Astrocyte of the spinal cord (primary cell): ENCODE results near the gene ALG10B.

ENCODE experiments used
- DNase-seq: peaks from one replicate; pipeline ENCODE4 v3.0.0; 2011; ENCODE audit warnings: low read depth, low spot score
- H3K4me3 ChIP-seq: 2 replicates; pipeline ENCODE4 v1.5.1; 2011; ENCODE audit warnings: low read depth, mild to moderate bottlenecking, low read length, moderate library complexity
- in situ Hi-C: cut with HindIII; loops from 2 replicates; pipeline ENCODE4 v1.10.0; 2017; ENCODE audit warnings: low sequenced_read_pairs
- TF ChIP-seq, protein P1 (sequence below): IDR thresholded peaks from 2 replicates; pipeline ENCODE4 v1.5.1; 2012; ENCODE audit warnings: low read depth, mild to moderate bottlenecking, low read length, inconsistent platforms

Gene ALG10B

DNA sequence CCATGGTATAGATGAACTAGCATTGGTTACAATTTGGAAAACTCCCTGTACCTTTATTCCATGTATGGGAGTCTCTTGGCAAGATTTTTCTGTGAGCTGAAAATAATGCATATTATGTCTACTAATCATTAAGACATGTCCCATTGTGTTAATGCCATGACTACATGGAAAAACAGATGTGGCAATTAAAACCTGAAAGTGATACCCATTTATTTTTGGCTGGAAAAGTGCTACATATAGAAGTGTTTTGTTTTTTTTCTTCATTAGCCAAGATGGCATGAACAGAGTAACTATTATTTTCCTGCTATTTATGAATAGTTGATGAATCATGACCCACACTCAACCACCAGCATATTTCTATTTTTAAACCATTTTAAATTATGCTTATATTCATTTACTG, 58.2 kb downstream of the ALG10B start:
- DNase-seq = no peak
- in situ Hi-C loops = no loop called here
- no peak overlapping the region for H3K4me3 ChIP-seq
- TF ChIP-seq, protein P1, sequence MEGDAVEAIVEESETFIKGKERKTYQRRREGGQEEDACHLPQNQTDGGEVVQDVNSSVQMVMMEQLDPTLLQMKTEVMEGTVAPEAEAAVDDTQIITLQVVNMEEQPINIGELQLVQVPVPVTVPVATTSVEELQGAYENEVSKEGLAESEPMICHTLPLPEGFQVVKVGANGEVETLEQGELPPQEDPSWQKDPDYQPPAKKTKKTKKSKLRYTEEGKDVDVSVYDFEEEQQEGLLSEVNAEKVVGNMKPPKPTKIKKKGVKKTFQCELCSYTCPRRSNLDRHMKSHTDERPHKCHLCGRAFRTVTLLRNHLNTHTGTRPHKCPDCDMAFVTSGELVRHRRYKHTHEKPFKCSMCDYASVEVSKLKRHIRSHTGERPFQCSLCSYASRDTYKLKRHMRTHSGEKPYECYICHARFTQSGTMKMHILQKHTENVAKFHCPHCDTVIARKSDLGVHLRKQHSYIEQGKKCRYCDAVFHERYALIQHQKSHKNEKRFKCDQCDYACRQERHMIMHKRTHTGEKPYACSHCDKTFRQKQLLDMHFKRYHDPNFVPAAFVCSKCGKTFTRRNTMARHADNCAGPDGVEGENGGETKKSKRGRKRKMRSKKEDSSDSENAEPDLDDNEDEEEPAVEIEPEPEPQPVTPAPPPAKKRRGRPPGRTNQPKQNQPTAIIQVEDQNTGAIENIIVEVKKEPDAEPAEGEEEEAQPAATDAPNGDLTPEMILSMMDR = no peak
